IMR-90 (cell line): ENCODE measurements around the gene CAPN5. TPM values are rescaled to one million over a fixed set of nuclear protein-coding genes. Genes with fewer than 3 reads are reported as not detected.

Source experiments
- ATAC-seq: fragments of 200-7000 bp; cut with Tn5 transposase; 2 replicates; pipeline ENCODE4 v1.9.1; 2020; ENCODE audit warnings: low read depth, mild to moderate bottlenecking, moderate library complexity
- BruUV-seq: library from RNA; stranded (reverse); fragments of 400-500 nt; replicated peaks from 2 replicates; lab custom pipeline; 2021; lab: Mats Ljungman, UMichigan
- CTCF ChIA-PET: fragments of 300-600 bp; formaldehyde crosslinking; extraction: SDS; loops from one replicate; lab custom pipeline; 2021; ENCODE audit warnings: antibody characterized with exemption; lab: Yijun Ruan, JAX
- POLR2A ChIA-PET: fragments of 300-600 bp; sonication (Branson Sonifier 250); formaldehyde crosslinking; loops from one replicate; lab custom pipeline; 2022; ENCODE audit warnings: antibody characterized with exemption; ENCODE audit not compliant: unreplicated experiment; lab: Charles Lee
- DNase-seq: peaks from one replicate; pipeline ENCODE4 v3.0.0; 2013
- H2AFZ ChIP-seq: replicated peaks from 2 replicates; pipeline ENCODE3; 2013; ENCODE audit warnings: low read length, mild to moderate bottlenecking; ENCODE audit not compliant: poor library complexity
- H2AK5ac ChIP-seq: 2 replicates; pipeline ENCODE4 v1.6.1; 2013; ENCODE audit warnings: low read depth, low read length, inconsistent platforms
- H2AK9ac ChIP-seq: replicated peaks from 2 replicates; pipeline ENCODE3; 2013; ENCODE audit warnings: mild to moderate bottlenecking, low read depth, low read length, moderate library complexity; ENCODE audit not compliant: poor library complexity
- H2BK120ac ChIP-seq: 2 replicates; pipeline ENCODE4 v1.6.1; 2013; ENCODE audit warnings: low read depth, low read length, inconsistent platforms
- H2BK15ac ChIP-seq: 3 replicates; pipeline ENCODE4 v1.6.1; 2013; ENCODE audit warnings: low read depth, low read length, inconsistent platforms
- H2BK20ac ChIP-seq: 2 replicates; pipeline ENCODE4 v1.6.1; 2013; ENCODE audit warnings: low read depth, mild to moderate bottlenecking, inconsistent platforms, low read length, moderate library complexity
- H2BK5ac ChIP-seq: 2 replicates; pipeline ENCODE4 v1.6.1; 2013; ENCODE audit warnings: mild to moderate bottlenecking, low read depth, low read length, inconsistent platforms; ENCODE audit not compliant: poor library complexity, severe bottlenecking
- H3K14ac ChIP-seq: replicated peaks from 2 replicates; pipeline ENCODE4 v1.6.1; 2013; ENCODE audit warnings: low read depth, low read length, inconsistent platforms
- H3K18ac ChIP-seq: 2 replicates; pipeline ENCODE4 v1.6.1; 2013; ENCODE audit warnings: low read depth, low read length, control low read depth
- H3K23ac ChIP-seq: 2 replicates; pipeline ENCODE4 v1.6.1; 2013; ENCODE audit warnings: low read depth, low read length, inconsistent platforms
- H3K27ac ChIP-seq: 2 replicates; pipeline ENCODE4 v1.5.1; 2013; ENCODE audit warnings: mild to moderate bottlenecking, control low read depth, low read length; ENCODE audit not compliant: insufficient read depth
- H3K27me3 ChIP-seq: 2 replicates; pipeline ENCODE4 v1.6.1; 2013; ENCODE audit warnings: low read length; ENCODE audit not compliant: control insufficient read depth, insufficient read depth
- H3K36me3 ChIP-seq: 2 replicates; pipeline ENCODE4 v1.6.1; 2013; ENCODE audit warnings: low read length, mixed read lengths; ENCODE audit not compliant: control insufficient read depth, insufficient read depth
- H3K4ac ChIP-seq: 2 replicates; pipeline ENCODE4 v1.6.1; 2013; ENCODE audit warnings: low read depth, low read length, inconsistent platforms
- H3K4me1 ChIP-seq: 2 replicates; pipeline ENCODE4 v1.6.1; 2013; ENCODE audit warnings: low read length, mixed read lengths; ENCODE audit not compliant: control insufficient read depth, insufficient read depth
- H3K4me2 ChIP-seq: 2 replicates; pipeline ENCODE4 v1.6.1; 2013; ENCODE audit warnings: low read depth, mild to moderate bottlenecking, control low read depth, low read length, moderate library complexity
- H3K4me3 ChIP-seq: 2 replicates; pipeline ENCODE4 v1.5.1; 2013; ENCODE audit warnings: low read depth, mild to moderate bottlenecking, control low read depth, low read length, moderate library complexity; ENCODE audit not compliant: insufficient read depth
- H3K56ac ChIP-seq: 2 replicates; pipeline ENCODE4 v1.6.1; 2013; ENCODE audit warnings: low read length, inconsistent platforms; ENCODE audit not compliant: insufficient read depth; ENCODE audit errors: extremely low read depth
- H3K79me1 ChIP-seq, 2 experiments: 2 replicates each; pipeline ENCODE4 v1.6.1; 2013; ENCODE audit warnings: low read length in 2 of 2, inconsistent platforms in 1 of 2, low read depth in 1 of 2
- H3K9ac ChIP-seq: 2 replicates; pipeline ENCODE4 v1.6.1; 2013; ENCODE audit warnings: low read depth, low read length, control low read depth
- H3K9me1 ChIP-seq: 2 replicates; pipeline ENCODE4 v1.6.1; 2013; ENCODE audit warnings: low read length, inconsistent platforms; ENCODE audit not compliant: insufficient read depth
- H3K9me3 ChIP-seq: 2 replicates; pipeline ENCODE4 v1.6.1; 2013; ENCODE audit warnings: low read length; ENCODE audit not compliant: control insufficient read depth, insufficient read depth
- H4K20me1 ChIP-seq: 2 replicates; pipeline ENCODE4 v1.6.1; 2013; ENCODE audit warnings: low read length, inconsistent platforms; ENCODE audit not compliant: insufficient read depth
- H4K5ac ChIP-seq: 2 replicates; pipeline ENCODE4 v1.6.1; 2013; ENCODE audit warnings: mild to moderate bottlenecking, low read depth, low read length, control low read depth
- H4K8ac ChIP-seq, 2 experiments: 2 replicates each; pipeline ENCODE4 v1.6.1; 2013; ENCODE audit warnings: low read depth in 2 of 2, low read length in 2 of 2, control low read depth in 1 of 2, inconsistent platforms in 1 of 2
- H4K91ac ChIP-seq: 2 replicates; pipeline ENCODE4 v1.6.1; 2013; ENCODE audit warnings: low read depth, low read length, inconsistent platforms; ENCODE audit not compliant: insufficient read depth
- BHLHE40 ChIP-seq: fragments of 150-350 bp; IDR thresholded peaks from 2 replicates; pipeline ENCODE4 v1.6.1; 2016; ENCODE audit warnings: mild to moderate bottlenecking, low read depth, low read length
- CEBPB ChIP-seq: IDR thresholded peaks from 2 replicates; pipeline ENCODE4 v1.6.1; 2012; ENCODE audit warnings: low read depth, low read length, improper control_type of control experiment
- CHD1 ChIP-seq: IDR thresholded peaks from 2 replicates; pipeline ENCODE4 v1.6.1; 2012; ENCODE audit warnings: low read depth, low read length, improper control_type of control experiment
- CTCF ChIP-seq: conservative IDR thresholded peaks from 2 replicates; pipeline ENCODE4 v1.5.1; 2012; ENCODE audit warnings: mild to moderate bottlenecking, low read depth, low read length, improper control_type of control experiment
- ELK1 ChIP-seq: fragments of 150-350 bp; IDR thresholded peaks from 2 replicates; pipeline ENCODE4 v1.6.1; 2016; ENCODE audit warnings: low read depth, mild to moderate bottlenecking, low read length, moderate library complexity, borderline replicate concordance
- FOS ChIP-seq: fragments of 150-350 bp; IDR thresholded peaks from 2 replicates; pipeline ENCODE4 v1.6.1; 2016; ENCODE audit warnings: low read depth, low read length
- MAFK ChIP-seq: IDR thresholded peaks from 2 replicates; pipeline ENCODE4 v1.6.1; 2012; ENCODE audit warnings: low read depth, low read length, improper control_type of control experiment
- MAZ ChIP-seq: IDR thresholded peaks from 2 replicates; pipeline ENCODE4 v1.6.1; 2012; ENCODE audit warnings: low read depth, mild to moderate bottlenecking, low read length, improper control_type of control experiment, moderate library complexity, borderline replicate concordance
- MXI1 ChIP-seq: IDR thresholded peaks from 2 replicates; pipeline ENCODE4 v1.6.1; 2012; ENCODE audit warnings: low read depth, mild to moderate bottlenecking, low read length, moderate library complexity, borderline replicate concordance
- NFE2L2 ChIP-seq: fragments of 150-350 bp; IDR thresholded peaks from 2 replicates; pipeline ENCODE4 v1.6.1; 2016; ENCODE audit warnings: low read depth, mild to moderate bottlenecking, low read length
- POLR2A ChIP-seq: IDR thresholded peaks from 2 replicates; pipeline ENCODE4 v1.6.1; 2012; ENCODE audit warnings: mild to moderate bottlenecking, low read depth, low read length
- RAD21 ChIP-seq: IDR thresholded peaks from 2 replicates; pipeline ENCODE4 v1.6.1; 2012; ENCODE audit warnings: low read length, improper control_type of control experiment
- RCOR1 ChIP-seq: IDR thresholded peaks from 2 replicates; pipeline ENCODE4 v1.6.1; 2012; ENCODE audit warnings: mild to moderate bottlenecking, low read length, improper control_type of control experiment; ENCODE audit not compliant: insufficient replicate concordance
- RFX5 ChIP-seq: IDR thresholded peaks from 2 replicates; pipeline ENCODE4 v1.8.0; 2012; ENCODE audit warnings: low read depth, mild to moderate bottlenecking, low read length, moderate library complexity
- SMC3 ChIP-seq: fragments of 150-350 bp; IDR thresholded peaks from 2 replicates; pipeline ENCODE4 v1.6.1; 2016; ENCODE audit warnings: low read depth, mild to moderate bottlenecking, antibody characterized with exemption, low read length, moderate library complexity
- USF2 ChIP-seq: fragments of 150-350 bp; IDR thresholded peaks from 2 replicates; pipeline ENCODE4 v1.6.1; 2017; ENCODE audit warnings: mild to moderate bottlenecking, antibody characterized with exemption, low read length, low read depth
- dilution Hi-C: fragments of 300-500 bp; cut with HindIII; formaldehyde crosslinking; loops from one replicate; pipeline ENCODE4 v1.14.3; 2018; ENCODE audit warnings: low sequenced_read_pairs; ENCODE audit not compliant: unreplicated experiment
- in situ Hi-C: fragments of 300-500 bp; cut with MboI; formaldehyde crosslinking; loops from 3 replicates; pipeline ENCODE4 v1.14.3; 2019; ENCODE audit warnings: low sequenced_read_pairs, inconsistent platforms, mixed read lengths
- intact Hi-C: fragments of 100-400 bp; cut with micrococcal nuclease; formaldehyde crosslinking; loops from 2 replicates; pipeline ENCODE4 v1.10.0; 2022
- polyA plus RNA-seq, 3 experiments: library from polyadenylated mRNA; depleted of rRNA; stranded (reverse); fragments of >200 nt; gene quantifications; 2 replicates each; pipeline ENCODE4 v1.2.3, GENCODE V29; 2012; ENCODE audit warnings: low replicate concordance in 1 of 3
- total RNA-seq: library from RNA; depleted of rRNA; stranded (reverse); fragments of >200 nt; gene quantifications from 2 replicates; pipeline ENCODE4 v1.2.3, GENCODE V29; 2012

The CAPN5 gene
- total and polyA plus RNA-seq, 2 of the 4 experiments (the other 2 are of a cell fraction) = 8.1 to 24.0 TPM

GRCh38 chr11:77024745-77025144, 42.0 kb upstream of the CAPN5 start:
- Histone ChIP-seq H3K9me1 (peaks cover 3% of the 10 kb centered on the region; the same call in 1 of the 2 replicates), H4K91ac (no peak overlapping the region), H2AK9ac (no peak overlapping the region), H3K4ac (no peak overlapping the region), H4K8ac (no peak overlapping the region), H4K5ac (no peak overlapping the region), H3K14ac (no peak overlapping the region), H3K56ac (no peak overlapping the region), H3K4me3 (no peak overlapping the region), H3K27me3 (peaks cover 4% of the 10 kb centered on the region), H3K23ac (no peak overlapping the region), H2AK5ac (no peak overlapping the region), H2BK15ac (no peak overlapping the region), H2AFZ (no peak overlapping the region), H3K36me3 (no peaks in the 10 kb centered on the region), H3K9ac (no peak overlapping the region), H2BK120ac (no peak overlapping the region), H2BK5ac (no peak overlapping the region), H3K9me3 (no peaks in the 10 kb centered on the region), H4K20me1 (no peaks in the 10 kb centered on the region), H3K27ac (no peak overlapping the region), H3K4me1 (peaks cover 6% of the 10 kb centered on the region; the same call in 1 of the 2 replicates), H3K4me2 (no peak overlapping the region), H2BK20ac (no peak overlapping the region), H3K18ac (no peak overlapping the region), H3K79me1 (no peaks in the 10 kb centered on the region)
- DNase-seq (no peak), ATAC-seq (no peak)
- POLR2A ChIA-PET = no interaction called here
- in situ Hi-C loops (loop anchor here (25.0 kb wide), 1 partner anchor 287 kb away; no protein-coding TSS in a partner anchor), intact Hi-C loops (no loop called here), dilution Hi-C loops (no loop called here)
- no TSS peak for BruUV-seq
- TF ChIP-seq SMC3 (no peak), FOS (no peak), CTCF (no peak), NFE2L2 (no peak), BHLHE40 (no peak), ELK1 (no peak), RFX5 (no peak), MAFK (no peak), RAD21 (no peak), CHD1 (no peak), USF2 (no peak), RCOR1 (no peak), POLR2A (no peak), MAZ (no peak), CEBPB (no peak), MXI1 (no peak)
- CTCF ChIA-PET = interaction anchor here (1.9 kb wide), 1 partner anchor 11 kb away, joined by 4 read pairs; no protein-coding TSS in a partner anchor
